Thoracic aorta (tissue), 2 donors: ENCODE data around the gene NBDY. TPM values are rescaled to one million over a fixed set of nuclear protein-coding genes. Genes with fewer than 3 reads are reported as not detected.

Source experiments
- ATAC-seq: fragments of 150-250 bp; one replicate; pipeline ENCODE4 v1.8.0; 2017; ENCODE audit warnings: low read depth; ENCODE audit not compliant: insufficient number of reproducible peaks, low FRiP score
- DNase-seq: peaks from one replicate; pipeline ENCODE4 v3.0.0-alpha.2; 2020; ENCODE audit warnings: low spot score
- H3K27ac ChIP-seq, 2 donors: fragments of 200-600 bp; sonication (generic); 1 replicate in 1 of 2; 2 replicates in 1 of 2; pipeline ENCODE4 v1.5.1; 2016; ENCODE audit warnings: mild to moderate bottlenecking in 2 of 2, moderate library complexity in 2 of 2
- H3K27me3 ChIP-seq: fragments of 200-600 bp; sonication (generic); replicated peaks from 2 replicates; pipeline ENCODE4 v1.6.0; 2016; ENCODE audit warnings: mild to moderate bottlenecking; ENCODE audit not compliant: insufficient read depth
- H3K36me3 ChIP-seq: fragments of 200-600 bp; sonication (generic); one replicate; pipeline ENCODE4 v1.5.1; 2016
- H3K4me1 ChIP-seq, 2 donors: fragments of 200-600 bp; sonication (generic); 1 replicate in 1 of 2; 2 replicates in 1 of 2; pipeline versions ENCODE4 v1.5.1 to v1.6.0; 2016; ENCODE audit warnings: low read depth in 2 of 2, mild to moderate bottlenecking in 1 of 2; ENCODE audit not compliant: control insufficient read depth in 1 of 2
- H3K4me3 ChIP-seq: fragments of 200-600 bp; sonication (generic); 2 replicates; pipeline ENCODE4 v1.5.1; 2016; ENCODE audit warnings: mild to moderate bottlenecking
- H3K9me3 ChIP-seq: fragments of 200-600 bp; sonication (generic); 2 replicates; pipeline ENCODE4 v1.5.1; 2016
- total RNA-seq, 2 donors: library from RNA; depleted of rRNA; stranded (reverse); fragments of >200 nt; gene quantifications; one replicate each; pipeline versions ENCODE4 v1.1.0 to v1.2.3, GENCODE V29; 2016
- TF ChIP-seq, protein P1 (sequence below): fragments of 200-600 bp; sonication (generic); IDR thresholded peaks from one replicate; pipeline ENCODE4 v1.5.1; 2019; ENCODE audit warnings: antibody characterized with exemption

NBDY gene
- total RNA-seq, 2 donors from 2014 or later: 8.3 to 12.0 TPM

GRCh38 chrX:56792270-56793111 is 63.4 kb downstream of the NBDY start:
- Histone ChIP-seq H3K36me3 (no peaks in the 10 kb centered on the region), H3K9me3 (no peaks in the 10 kb centered on the region), H3K27me3 (no peaks in the 10 kb centered on the region), H3K27ac (no peak overlapping the region), H3K4me1 (no peaks in the 10 kb centered on the region), H3K4me3 (no peak overlapping the region)
- TF ChIP-seq, protein P1, sequence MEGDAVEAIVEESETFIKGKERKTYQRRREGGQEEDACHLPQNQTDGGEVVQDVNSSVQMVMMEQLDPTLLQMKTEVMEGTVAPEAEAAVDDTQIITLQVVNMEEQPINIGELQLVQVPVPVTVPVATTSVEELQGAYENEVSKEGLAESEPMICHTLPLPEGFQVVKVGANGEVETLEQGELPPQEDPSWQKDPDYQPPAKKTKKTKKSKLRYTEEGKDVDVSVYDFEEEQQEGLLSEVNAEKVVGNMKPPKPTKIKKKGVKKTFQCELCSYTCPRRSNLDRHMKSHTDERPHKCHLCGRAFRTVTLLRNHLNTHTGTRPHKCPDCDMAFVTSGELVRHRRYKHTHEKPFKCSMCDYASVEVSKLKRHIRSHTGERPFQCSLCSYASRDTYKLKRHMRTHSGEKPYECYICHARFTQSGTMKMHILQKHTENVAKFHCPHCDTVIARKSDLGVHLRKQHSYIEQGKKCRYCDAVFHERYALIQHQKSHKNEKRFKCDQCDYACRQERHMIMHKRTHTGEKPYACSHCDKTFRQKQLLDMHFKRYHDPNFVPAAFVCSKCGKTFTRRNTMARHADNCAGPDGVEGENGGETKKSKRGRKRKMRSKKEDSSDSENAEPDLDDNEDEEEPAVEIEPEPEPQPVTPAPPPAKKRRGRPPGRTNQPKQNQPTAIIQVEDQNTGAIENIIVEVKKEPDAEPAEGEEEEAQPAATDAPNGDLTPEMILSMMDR: no peak
- ATAC-seq: no peak
- DNase-seq: no peak

DNA sequence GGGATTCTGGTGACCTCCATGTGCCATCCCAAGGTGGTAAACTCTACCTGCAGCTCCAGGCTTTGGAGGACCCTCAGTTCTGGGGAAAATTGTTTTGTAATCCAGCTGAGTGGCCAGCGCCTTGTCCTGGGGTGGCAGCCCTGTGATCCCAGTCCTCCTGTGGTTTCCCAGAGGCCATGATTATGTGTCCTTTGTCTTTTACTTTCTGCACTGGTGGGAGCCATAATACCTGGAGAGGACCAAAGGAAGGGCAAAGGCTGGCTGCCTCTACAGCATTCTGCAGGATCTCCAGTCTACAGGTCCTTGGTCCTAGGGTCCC is 64.0 kb downstream of the NBDY start:
- TF ChIP-seq, protein P1: no peak

GRCh38 chrX:56793521-56794320 is 64.7 kb downstream of the NBDY start:
- TF ChIP-seq, protein P1: no peak
- Histone ChIP-seq H3K27me3 (no peaks in the 10 kb centered on the region), H3K4me1 (no peaks in the 10 kb centered on the region), H3K36me3 (no peaks in the 10 kb centered on the region), H3K4me3 (no peak overlapping the region), H3K9me3 (no peaks in the 10 kb centered on the region), H3K27ac (no peak overlapping the region)
- DNase-seq: no peak
- no peak for ATAC-seq

More for the DNA sequence above, 64.0 kb downstream of the NBDY start:
- H3K4me1 ChIP-seq: no peaks in the 10 kb centered on the region
- no peak for DNase-seq
- no peaks in the 10 kb centered on the region for H3K27me3 ChIP-seq
- H3K4me3 ChIP-seq: no peak overlapping the region
- no peaks in the 10 kb centered on the region for H3K9me3 ChIP-seq
- no peak overlapping the region for H3K27ac ChIP-seq
- ATAC-seq: no peak
- no peaks in the 10 kb centered on the region for H3K36me3 ChIP-seq

GRCh38 chrX:56794404-56795230 is 65.6 kb downstream of the NBDY start:
- Histone ChIP-seq H3K27me3 (no peaks in the 10 kb centered on the region), H3K4me1 (no peaks in the 10 kb centered on the region)
- no peak for ATAC-seq

More at GRCh38 chrX:56794404-56795230, 65.6 kb downstream of the NBDY start:
- TF ChIP-seq, protein P1: no peak
- H3K9me3 ChIP-seq: no peaks in the 10 kb centered on the region
- no peak for DNase-seq
- no peak overlapping the region for H3K4me3 ChIP-seq
- no peak overlapping the region for H3K27ac ChIP-seq
- H3K36me3 ChIP-seq: no peaks in the 10 kb centered on the region
